Glutamatergic neuron (in vitro differentiated cells): ENCODE measurements around the gene FANK1. TPM values are rescaled to one million over a fixed set of nuclear protein-coding genes. Genes with fewer than 3 reads are reported as not detected.
"Not testable (repeated sequence)": the region's sequence is repeated elsewhere in the genome, so short reads cannot be mapped to it uniquely, and the experiment has no call there.

ENCODE experiments used
- DNase-seq: peaks from one replicate; pipeline ENCODE4 v3.0.0; 2022
- H3K27ac Mint-ChIP-seq: one replicate; pipeline ENCODE4 v1.8.0; 2020; ENCODE audit warnings: mild to moderate bottlenecking, mixed read lengths, inconsistent platforms; ENCODE audit not compliant: unreplicated experiment
- H3K27me3 Mint-ChIP-seq: one replicate; pipeline ENCODE4 v1.8.0; 2020; ENCODE audit warnings: mild to moderate bottlenecking, moderate library complexity, mixed read lengths, inconsistent platforms; ENCODE audit not compliant: unreplicated experiment
- H3K36me3 Mint-ChIP-seq: one replicate; pipeline ENCODE4 v1.8.0; 2020; ENCODE audit warnings: mild to moderate bottlenecking, mixed read lengths, inconsistent platforms; ENCODE audit not compliant: unreplicated experiment
- H3K4me1 Mint-ChIP-seq: one replicate; pipeline ENCODE4 v1.8.0; 2020; ENCODE audit warnings: mild to moderate bottlenecking, low read depth, mixed read lengths, inconsistent platforms; ENCODE audit not compliant: unreplicated experiment
- H3K4me3 Mint-ChIP-seq: one replicate; pipeline ENCODE4 v1.8.0; 2020; ENCODE audit warnings: mild to moderate bottlenecking, mixed read lengths, inconsistent platforms; ENCODE audit not compliant: unreplicated experiment
- H3K9me3 Mint-ChIP-seq: one replicate; pipeline ENCODE4 v1.8.0; 2020; ENCODE audit warnings: mild to moderate bottlenecking, moderate library complexity, mixed read lengths, inconsistent platforms; ENCODE audit not compliant: unreplicated experiment
- total RNA-seq: library from RNA; stranded (reverse); fragmentation: NEBNext Ultra II Directional; extraction: Animal tissue kit (Norgen Biotek cat#: 25700); gene quantifications from one replicate; pipeline ENCODE4 v1.2.1, GENCODE V29; 2021; ENCODE audit not compliant: unreplicated experiment
- TF ChIP-seq, protein P1 (sequence below): fragments of 200-600 bp; sonication (generic); IDR thresholded peaks from one replicate; pipeline ENCODE4 v1.5.0; 2021; ENCODE audit not compliant: partially characterized antibody, unreplicated experiment

Gene FANK1
- total RNA-seq, 1 donor from 2014 or later = 0.59 TPM

DNA sequence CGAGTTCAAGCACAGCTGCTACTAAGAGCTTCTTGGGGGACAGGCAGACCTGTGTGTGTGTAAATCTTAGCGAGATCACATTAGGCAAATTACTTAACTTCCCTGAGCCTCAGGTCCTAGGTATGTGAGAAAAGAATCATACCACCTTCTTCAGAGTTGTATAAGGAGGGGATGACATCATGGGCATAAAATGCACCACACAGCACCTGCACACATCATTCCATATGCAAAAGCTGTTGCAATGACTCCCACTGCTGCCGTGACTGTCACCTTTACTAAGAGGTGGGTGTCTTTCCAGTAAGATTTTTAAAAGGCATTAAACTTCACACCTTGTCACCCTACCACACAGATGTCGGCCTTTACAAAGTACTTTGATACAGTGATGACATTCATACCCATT, 146.0 kb downstream of the FANK1 start:
- Mint-ChIP-seq H3K27me3 (no peaks in the 10 kb centered on the region), H3K36me3 (no peaks in the 10 kb centered on the region), H3K4me1 (peaks cover 6% of the 10 kb centered on the region), H3K27ac (no peak overlapping the region), H3K9me3 (peaks cover 2% of the 10 kb centered on the region), H3K4me3 (no peak overlapping the region)
- TF ChIP-seq, protein P1, sequence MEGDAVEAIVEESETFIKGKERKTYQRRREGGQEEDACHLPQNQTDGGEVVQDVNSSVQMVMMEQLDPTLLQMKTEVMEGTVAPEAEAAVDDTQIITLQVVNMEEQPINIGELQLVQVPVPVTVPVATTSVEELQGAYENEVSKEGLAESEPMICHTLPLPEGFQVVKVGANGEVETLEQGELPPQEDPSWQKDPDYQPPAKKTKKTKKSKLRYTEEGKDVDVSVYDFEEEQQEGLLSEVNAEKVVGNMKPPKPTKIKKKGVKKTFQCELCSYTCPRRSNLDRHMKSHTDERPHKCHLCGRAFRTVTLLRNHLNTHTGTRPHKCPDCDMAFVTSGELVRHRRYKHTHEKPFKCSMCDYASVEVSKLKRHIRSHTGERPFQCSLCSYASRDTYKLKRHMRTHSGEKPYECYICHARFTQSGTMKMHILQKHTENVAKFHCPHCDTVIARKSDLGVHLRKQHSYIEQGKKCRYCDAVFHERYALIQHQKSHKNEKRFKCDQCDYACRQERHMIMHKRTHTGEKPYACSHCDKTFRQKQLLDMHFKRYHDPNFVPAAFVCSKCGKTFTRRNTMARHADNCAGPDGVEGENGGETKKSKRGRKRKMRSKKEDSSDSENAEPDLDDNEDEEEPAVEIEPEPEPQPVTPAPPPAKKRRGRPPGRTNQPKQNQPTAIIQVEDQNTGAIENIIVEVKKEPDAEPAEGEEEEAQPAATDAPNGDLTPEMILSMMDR = no peak
- DNase-seq = no peak

DNA sequence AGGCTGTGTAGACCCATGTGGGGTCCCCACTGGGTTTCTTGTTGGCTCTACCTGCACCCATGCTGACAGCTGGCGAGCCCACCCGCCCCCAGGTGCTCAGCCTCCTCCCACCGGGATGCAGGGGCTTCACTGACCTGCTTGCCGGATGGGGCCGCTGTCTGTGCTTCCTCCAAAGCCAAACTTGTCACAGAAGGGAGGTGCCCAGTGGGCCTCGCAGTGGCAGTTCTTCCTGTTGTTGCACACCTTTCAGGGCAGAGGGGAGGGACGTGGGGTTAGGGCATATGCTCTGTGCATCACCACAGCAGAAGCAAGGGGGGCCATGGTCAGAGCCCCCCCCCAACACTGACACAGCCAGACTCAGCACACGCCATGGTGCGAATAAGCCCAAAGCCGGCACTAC, 146.5 kb downstream of the FANK1 start:
- Mint-ChIP-seq H3K27ac (no peak overlapping the region), H3K4me3 (no peak overlapping the region), H3K36me3 (no peaks in the 10 kb centered on the region), H3K9me3 (peaks cover 2% of the 10 kb centered on the region), H3K4me1 (peaks cover 6% of the 10 kb centered on the region), H3K27me3 (no peaks in the 10 kb centered on the region)
- TF ChIP-seq, protein P1 = no peak
- no peak for DNase-seq

DNA sequence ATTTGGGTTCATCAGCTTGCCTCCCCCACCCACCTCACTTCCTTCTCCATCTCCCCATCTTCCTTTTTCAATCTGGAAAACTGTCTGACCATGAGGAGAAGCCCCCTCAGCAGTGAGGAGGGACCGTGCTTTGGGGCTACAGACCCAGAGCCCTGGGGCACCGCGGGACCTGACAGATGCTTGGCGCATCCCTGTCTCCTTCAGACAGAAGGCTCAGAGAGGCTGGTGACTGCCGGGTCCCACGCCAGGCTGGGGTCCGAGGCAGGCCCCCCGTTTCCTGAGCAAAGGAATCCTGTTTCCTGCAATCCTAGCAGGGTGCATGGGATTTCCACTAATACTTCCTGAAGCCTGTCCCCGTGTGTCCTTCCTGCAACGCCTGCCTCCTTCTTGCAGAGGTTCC, 147.0 kb downstream of the FANK1 start:
- H3K27ac Mint-ChIP-seq = no peak overlapping the region
- H3K9me3 Mint-ChIP-seq = peaks cover 2% of the 10 kb centered on the region
- no peaks in the 10 kb centered on the region for H3K36me3 Mint-ChIP-seq
- H3K27me3 Mint-ChIP-seq = no peaks in the 10 kb centered on the region
- no peak overlapping the region for H3K4me3 Mint-ChIP-seq
- TF ChIP-seq, protein P1 = no peak
- DNase-seq = no peak
- peaks cover 6% of the 10 kb centered on the region for H3K4me1 Mint-ChIP-seq

DNA sequence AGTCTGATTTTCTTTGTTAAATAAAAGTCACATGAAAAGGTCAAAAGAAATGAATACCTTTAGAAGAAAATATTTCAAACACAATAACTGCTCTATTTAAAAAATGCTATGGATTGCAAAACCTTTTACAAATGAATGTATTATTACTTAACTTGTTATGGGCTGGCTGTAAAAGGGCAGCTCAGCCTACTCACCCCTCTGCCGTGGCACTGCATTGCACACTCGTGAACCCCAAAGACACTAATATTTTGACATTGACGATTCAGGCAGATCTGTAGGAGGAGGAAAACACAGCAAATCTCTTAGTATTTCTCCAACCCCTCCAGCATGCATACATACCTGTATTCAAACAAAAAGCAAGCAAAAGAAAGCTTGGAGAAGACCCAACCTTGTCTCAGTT, 149.5 kb downstream of the FANK1 start:
- H3K36me3 Mint-ChIP-seq = no peaks in the 10 kb centered on the region
- H3K4me1 Mint-ChIP-seq = peaks cover 16% of the 10 kb centered on the region
- H3K4me3 Mint-ChIP-seq = no peak overlapping the region
- H3K9me3 Mint-ChIP-seq = peaks cover 2% of the 10 kb centered on the region
- TF ChIP-seq, protein P1 = no peak
- H3K27ac Mint-ChIP-seq = no peak overlapping the region
- DNase-seq = no peak
- no peaks in the 10 kb centered on the region for H3K27me3 Mint-ChIP-seq

DNA sequence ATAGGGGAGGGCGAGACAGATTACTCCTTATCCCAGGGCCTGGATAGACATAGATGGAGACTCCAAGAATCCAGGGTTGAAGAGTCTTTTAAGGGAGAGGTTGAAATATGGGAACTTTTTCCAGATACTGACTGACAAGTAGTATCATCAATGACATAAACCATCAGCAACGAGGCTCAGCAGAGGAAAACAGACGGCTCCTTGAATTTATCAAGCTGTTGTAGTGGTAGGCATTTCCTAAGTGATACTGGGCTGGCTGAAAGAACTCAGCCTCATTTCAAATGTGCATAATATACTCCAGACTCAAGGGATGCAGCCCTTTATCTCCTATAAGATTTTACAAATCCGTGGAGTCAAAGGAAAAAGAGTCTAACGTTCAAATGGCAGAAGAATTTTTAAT, 150.5 kb downstream of the FANK1 start:
- no peak overlapping the region for H3K27ac Mint-ChIP-seq
- H3K27me3 Mint-ChIP-seq = peaks cover 2% of the 10 kb centered on the region
- DNase-seq = no peak
- H3K36me3 Mint-ChIP-seq = no peaks in the 10 kb centered on the region
- H3K9me3 Mint-ChIP-seq = peaks cover 4% of the 10 kb centered on the region
- TF ChIP-seq, protein P1 = no peak
- no peak overlapping the region for H3K4me3 Mint-ChIP-seq
- peaks cover 20% of the 10 kb centered on the region for H3K4me1 Mint-ChIP-seq

DNA sequence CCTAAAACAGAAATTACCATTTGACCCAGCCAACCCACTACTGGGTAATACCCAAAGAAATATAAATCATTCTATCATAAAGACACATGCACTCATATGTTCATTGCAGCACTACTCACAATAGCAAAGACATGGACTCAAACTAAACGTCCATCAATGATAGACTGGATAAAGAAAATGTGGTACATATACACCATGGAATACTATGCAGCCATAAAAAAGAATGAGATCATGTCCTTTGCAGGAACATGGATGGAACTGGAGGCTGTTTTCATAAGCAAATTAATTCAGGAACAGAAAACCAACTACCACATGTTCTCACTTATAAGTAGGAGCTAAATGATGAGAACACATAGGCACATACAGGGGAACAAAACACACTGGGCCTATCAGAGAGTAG, 151.4 kb downstream of the FANK1 start:
- not testable (repeated sequence) for DNase-seq, H3K27ac Mint-ChIP-seq, H3K4me3 Mint-ChIP-seq, H3K36me3 Mint-ChIP-seq, H3K9me3 Mint-ChIP-seq, H3K27me3 Mint-ChIP-seq
- H3K4me1 Mint-ChIP-seq = peaks cover 14% of the 10 kb centered on the region
